ENCODE results near the gene ERFL. TPM values are rescaled to one million over a fixed set of nuclear protein-coding genes. Genes with fewer than 3 reads are reported as not detected.

Gene ERFL
- total RNA-seq, 2 donors from 2014 or later: 0.67 TPM

GRCh38 chr19:41898235-41898634 is 30.0 kb downstream of the ERFL start:
- ATAC-seq: no peak
- Mint-ChIP-seq H3K36me3 (peaks cover 22% of the 10 kb centered on the region), H3K27ac (peak overlapping the region; percentile 14 to 79), H3K27me3 (no peaks in the 10 kb centered on the region), H3K9me3 (no peaks in the 10 kb centered on the region), H3K4me3 (no peak overlapping the region), H3K4me1 (ENCODE audit: low read depth in 2 of 2) (peaks cover 29 to 38% of the 10 kb centered on the region in 2 donors)
- no peak for DNase-seq (ENCODE audit: low spot score)

- peak overlapping the region; percentile 14 to 79 for H3K27ac Mint-ChIP-seq
- H3K4me1 Mint-ChIP-seq (ENCODE audit: low read depth in 2 of 2): peaks cover 32 to 42% of the 10 kb centered on the region in 2 donors
- no peak for DNase-seq (ENCODE audit: low spot score)
- no peaks in the 10 kb centered on the region for H3K9me3 Mint-ChIP-seq
- H3K4me3 Mint-ChIP-seq: no peak overlapping the region
- H3K36me3 Mint-ChIP-seq: peaks cover 22% of the 10 kb centered on the region
- ATAC-seq: no peak
- no peaks in the 10 kb centered on the region for H3K27me3 Mint-ChIP-seq
Observed at GRCh38 chr19:41897820-41898219, 30.4 kb downstream of the ERFL start.

- Mint-ChIP-seq H3K4me3 (no peak overlapping the region), H3K27ac (peak overlapping the region; percentile 14 to 79), H3K9me3 (no peaks in the 10 kb centered on the region), H3K4me1 (ENCODE audit: low read depth in 2 of 2) (peaks cover 32 to 43% of the 10 kb centered on the region in 2 donors), H3K27me3 (no peaks in the 10 kb centered on the region), H3K36me3 (peaks cover 22% of the 10 kb centered on the region)
- no peak for DNase-seq (ENCODE audit: low spot score)
- no peak for ATAC-seq
Observed at GRCh38 chr19:41897181-41897580, 31.1 kb downstream of the ERFL start.

- Mint-ChIP-seq H3K4me1 (ENCODE audit: low read depth in 2 of 2) (peaks cover 36 to 46% of the 10 kb centered on the region in 2 donors), H3K9me3 (no peaks in the 10 kb centered on the region), H3K36me3 (peaks cover 22% of the 10 kb centered on the region), H3K4me3 (no peak overlapping the region), H3K27ac (peak overlapping the region; percentile 65 to 66), H3K27me3 (no peaks in the 10 kb centered on the region)
- no peak for DNase-seq (ENCODE audit: low spot score)
- ATAC-seq: no peak
Observed at GRCh38 chr19:41896581-41896942, 31.7 kb downstream of the ERFL start.

DNA sequence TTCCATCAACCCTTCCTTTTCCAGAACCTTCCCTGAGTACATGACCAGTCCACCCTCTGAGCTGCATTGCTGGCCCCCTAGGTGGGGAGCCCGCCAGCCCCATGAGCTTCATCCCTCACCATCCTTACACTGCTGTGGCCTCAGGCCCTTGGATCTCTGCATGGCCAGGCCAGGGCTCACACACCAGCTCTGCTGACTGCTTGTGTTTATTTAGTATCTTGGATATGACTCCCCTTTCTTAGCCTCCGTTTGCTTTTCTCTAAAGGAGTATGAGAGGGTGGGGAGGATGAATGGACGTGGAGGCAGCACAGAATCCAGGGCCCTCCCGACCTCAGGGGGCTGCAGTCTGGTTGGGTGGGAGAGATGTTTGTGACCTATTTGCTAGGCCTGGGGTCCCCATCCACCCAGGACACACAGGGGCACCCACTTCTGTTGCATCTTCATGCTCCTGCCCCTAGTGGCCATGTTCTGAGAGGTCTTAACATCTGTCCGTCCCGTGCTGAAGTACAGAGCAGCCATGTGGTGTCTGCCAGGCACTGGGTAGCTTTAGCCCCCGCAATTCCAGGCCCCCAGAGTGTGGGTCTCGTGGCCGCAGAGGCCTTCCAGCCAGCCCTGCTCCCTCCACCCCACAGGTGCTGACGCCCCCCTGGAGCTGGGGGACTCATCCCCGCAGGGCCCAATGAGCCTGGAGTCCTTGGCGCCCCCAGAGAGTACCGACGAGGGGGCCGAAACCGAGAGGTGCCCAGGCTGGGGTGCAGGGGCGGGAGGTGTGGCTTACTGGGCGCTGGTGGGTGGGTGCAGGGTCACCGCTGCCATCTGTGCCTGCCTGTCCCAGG is 32.3 kb downstream of the ERFL start:
- Mint-ChIP-seq H3K27ac (peak overlapping the region; percentile 65 to 66), H3K9me3 (no peaks in the 10 kb centered on the region), H3K4me3 (no peak overlapping the region), H3K27me3 (no peaks in the 10 kb centered on the region), H3K36me3 (peaks cover 22% of the 10 kb centered on the region), H3K4me1 (ENCODE audit: low read depth in 2 of 2) (peaks cover 39 to 49% of the 10 kb centered on the region in 2 donors)
- DNase-seq (ENCODE audit: low spot score) (no peak), ATAC-seq (peak in 1 of 2 donors; percentile 17)

DNA sequence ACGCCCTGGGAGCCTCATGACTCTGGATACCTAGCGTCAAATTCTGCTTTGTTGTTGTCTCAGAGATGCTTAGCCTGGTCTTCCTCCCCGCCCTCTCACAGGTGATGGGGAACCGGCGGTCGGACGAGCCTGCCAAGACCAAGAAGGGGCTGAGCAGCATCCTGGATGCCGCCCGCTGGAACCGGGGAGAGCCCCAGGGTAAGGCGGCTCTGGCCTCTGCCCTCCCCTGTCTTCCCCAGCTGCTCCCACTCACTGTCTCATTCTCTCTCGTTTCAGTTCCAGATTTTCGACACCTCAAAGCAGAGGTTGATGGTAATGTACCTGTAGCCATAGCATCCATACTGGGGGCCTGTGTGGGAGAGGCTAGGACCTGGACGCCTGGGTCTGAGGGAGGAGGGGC is 33.9 kb downstream of the ERFL start:
- H3K4me3 Mint-ChIP-seq: no peak overlapping the region
- H3K27ac Mint-ChIP-seq: peak overlapping the region; percentile 71 to 77
- ATAC-seq (no peak), DNase-seq (ENCODE audit: low spot score) (no peak)
- no peaks in the 10 kb centered on the region for H3K27me3 Mint-ChIP-seq
- peaks cover 47 to 58% of the 10 kb centered on the region in 2 donors for H3K4me1 Mint-ChIP-seq (ENCODE audit: low read depth in 2 of 2)
- no peaks in the 10 kb centered on the region for H3K9me3 Mint-ChIP-seq
- H3K36me3 Mint-ChIP-seq: peaks cover 27% of the 10 kb centered on the region

DNA sequence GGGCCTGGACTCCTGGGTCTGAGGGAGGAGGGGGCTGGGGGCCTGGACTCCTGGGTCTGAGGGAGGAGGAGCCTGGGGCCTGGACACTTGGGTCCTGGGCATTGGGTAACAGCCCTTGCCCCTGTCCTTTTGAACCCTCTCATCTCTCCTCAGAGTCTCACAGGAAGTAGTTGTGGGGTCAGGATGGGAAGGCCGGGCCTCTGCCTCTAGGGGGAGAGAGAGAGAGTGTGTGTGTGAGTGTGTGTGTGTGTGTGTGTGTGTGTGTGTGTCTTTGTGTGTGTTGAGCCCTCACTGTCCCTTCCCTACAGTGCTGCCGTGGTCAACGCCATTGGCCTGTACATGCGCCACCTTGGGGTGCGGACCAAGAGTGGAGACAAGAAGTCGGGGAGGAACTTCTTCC is 34.4 kb downstream of the ERFL start:
- Mint-ChIP-seq H3K27me3 (no peaks in the 10 kb centered on the region), H3K9me3 (no peaks in the 10 kb centered on the region), H3K4me3 (peak overlapping the region; percentile 47), H3K4me1 (ENCODE audit: low read depth in 2 of 2) (peaks cover 47 to 58% of the 10 kb centered on the region in 2 donors), H3K27ac (peak overlapping the region; percentile 71 to 77), H3K36me3 (peaks cover 23% of the 10 kb centered on the region)
- no peak for DNase-seq (ENCODE audit: low spot score)
- peak; percentile 63 to 65 for ATAC-seq

DNA sequence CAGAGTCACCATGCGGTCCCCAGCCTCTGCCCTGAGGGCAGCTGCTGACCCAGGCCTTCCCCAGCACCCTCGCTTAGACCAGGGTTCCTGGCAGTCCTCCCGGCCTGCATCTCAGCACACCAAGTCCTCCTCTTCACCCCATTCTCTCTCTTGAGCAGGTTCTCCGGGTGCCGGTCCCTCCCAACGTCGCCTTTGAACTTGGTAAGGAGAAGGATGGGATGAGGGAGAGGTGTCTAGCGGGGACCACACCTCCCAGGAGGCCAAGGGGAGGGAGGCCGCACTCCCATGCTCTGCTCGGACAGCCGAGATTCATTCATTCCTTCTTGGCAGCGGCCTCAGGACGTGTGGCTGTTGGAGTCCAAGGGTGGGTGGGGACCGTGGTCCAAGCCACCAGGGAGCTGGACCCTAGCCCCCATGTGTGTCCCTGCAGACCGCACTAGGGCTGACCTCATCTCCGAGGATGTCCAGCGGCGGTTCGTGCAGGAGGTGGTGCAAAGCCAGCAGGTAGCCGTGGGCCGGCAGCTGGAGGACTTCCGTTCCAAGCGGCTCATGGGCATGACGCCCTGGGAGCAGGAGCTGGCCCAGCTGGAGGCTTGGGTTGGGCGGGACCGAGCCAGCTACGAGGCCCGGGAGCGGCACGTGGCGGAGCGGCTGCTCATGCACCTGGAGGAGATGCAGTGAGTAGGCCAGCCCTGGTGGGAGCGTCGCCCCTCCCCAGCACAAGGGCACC is 35.9 kb downstream of the ERFL start:
- H3K36me3 Mint-ChIP-seq: peaks cover 18% of the 10 kb centered on the region

GRCh38 chr19:41890936-41891335 is 37.3 kb downstream of the ERFL start:
- Mint-ChIP-seq H3K9me3 (no peaks in the 10 kb centered on the region), H3K27me3 (no peaks in the 10 kb centered on the region), H3K4me1 (ENCODE audit: low read depth in 2 of 2) (peaks cover 58 to 67% of the 10 kb centered on the region in 2 donors), H3K36me3 (peaks cover 18% of the 10 kb centered on the region), H3K4me3 (no peak overlapping the region), H3K27ac (peak overlapping the region in 1 of 2 donors; percentile 83)
- ATAC-seq (no peak), DNase-seq (ENCODE audit: low spot score) (no peak)

More for the DNA sequence above, 35.9 kb downstream of the ERFL start:
- DNase-seq (ENCODE audit: low spot score) (no peak), ATAC-seq (no peak)
- Mint-ChIP-seq H3K4me3 (no peak overlapping the region), H3K27me3 (no peaks in the 10 kb centered on the region), H3K27ac (peak overlapping the region; percentile 73 to 83), H3K4me1 (ENCODE audit: low read depth in 2 of 2) (peaks cover 52 to 60% of the 10 kb centered on the region in 2 donors), H3K9me3 (no peaks in the 10 kb centered on the region)

- Mint-ChIP-seq H3K9me3 (no peaks in the 10 kb centered on the region), H3K27ac (peak overlapping the region; percentile 79 to 87), H3K36me3 (peaks cover 13% of the 10 kb centered on the region), H3K27me3 (no peaks in the 10 kb centered on the region), H3K4me1 (ENCODE audit: low read depth in 2 of 2) (peaks cover 59 to 70% of the 10 kb centered on the region in 2 donors), H3K4me3 (peak overlapping the region; percentile 97)
- peak; percentile 11 to 37 for ATAC-seq
- DNase-seq (ENCODE audit: low spot score): peak; percentile 69
Observed at GRCh38 chr19:41889896-41890295, 38.4 kb downstream of the ERFL start.

GRCh38 chr19:41888926-41889325 is 39.3 kb downstream of the ERFL start:
- peak overlapping the region; percentile 79 to 87 for H3K27ac Mint-ChIP-seq
- ATAC-seq: no peak
- no peaks in the 10 kb centered on the region for H3K9me3 Mint-ChIP-seq
- H3K4me3 Mint-ChIP-seq: peak overlapping the region; percentile 97
- no peaks in the 10 kb centered on the region for H3K27me3 Mint-ChIP-seq
- peaks cover 57 to 71% of the 10 kb centered on the region in 2 donors for H3K4me1 Mint-ChIP-seq (ENCODE audit: low read depth in 2 of 2)
- no peak for DNase-seq (ENCODE audit: low spot score)
- peaks cover 10% of the 10 kb centered on the region for H3K36me3 Mint-ChIP-seq

DNA sequence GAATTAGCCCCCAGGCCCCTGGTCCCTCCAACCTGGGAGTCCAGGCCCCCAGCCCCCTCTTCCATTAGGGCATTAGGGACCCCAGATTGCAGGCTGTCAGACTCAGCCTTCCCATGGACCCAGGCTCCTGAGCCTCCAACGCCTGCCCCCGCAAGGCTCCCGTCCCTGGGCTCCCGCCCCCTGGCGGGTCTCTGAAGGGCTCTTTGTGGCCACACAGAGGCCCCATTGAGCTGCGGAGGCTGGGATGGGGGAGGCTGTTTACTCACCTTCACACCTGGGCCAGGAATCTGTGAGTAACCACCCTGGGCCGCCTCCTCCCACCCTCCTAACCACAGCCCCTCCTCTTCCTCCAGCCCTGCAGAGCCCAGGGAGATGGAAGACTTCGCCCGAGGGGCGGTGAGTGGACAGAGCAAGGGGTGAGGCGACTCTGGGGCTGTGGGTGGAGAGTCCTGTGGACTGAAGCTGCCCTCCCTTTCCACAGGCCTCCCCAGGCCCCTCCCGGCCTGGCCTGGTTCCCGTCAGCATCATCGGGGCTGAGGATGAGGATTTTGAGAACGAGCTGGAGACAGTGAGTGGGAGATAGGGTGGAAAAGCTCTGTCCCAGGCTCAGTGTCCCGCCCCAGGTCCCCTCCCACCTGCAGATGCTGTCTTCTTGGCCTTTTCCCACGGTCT is 40.4 kb downstream of the ERFL start:
- ATAC-seq (peak; percentile 54 to 55), DNase-seq (ENCODE audit: low spot score) (peak; percentile 84)
- peak overlapping the region; percentile 79 to 87 for H3K27ac Mint-ChIP-seq
- no peaks in the 10 kb centered on the region for H3K27me3 Mint-ChIP-seq
- H3K36me3 Mint-ChIP-seq: peaks cover 6% of the 10 kb centered on the region
- H3K4me3 Mint-ChIP-seq: peak overlapping the region; percentile 97
- H3K4me1 Mint-ChIP-seq (ENCODE audit: low read depth in 2 of 2): peaks cover 58 to 70% of the 10 kb centered on the region in 2 donors
- no peaks in the 10 kb centered on the region for H3K9me3 Mint-ChIP-seq

- H3K36me3 Mint-ChIP-seq: peaks cover 14% of the 10 kb centered on the region
- peak overlapping the region; percentile 97 for H3K4me3 Mint-ChIP-seq
- peak overlapping the region; percentile 79 to 87 for H3K27ac Mint-ChIP-seq
- DNase-seq (ENCODE audit: low spot score) (peak; percentile 81), ATAC-seq (peak; percentile 63 to 64)
- peaks cover 65 to 77% of the 10 kb centered on the region in 2 donors for H3K4me1 Mint-ChIP-seq (ENCODE audit: low read depth in 2 of 2)
- H3K9me3 Mint-ChIP-seq: no peaks in the 10 kb centered on the region
- H3K27me3 Mint-ChIP-seq: no peaks in the 10 kb centered on the region
Observed at GRCh38 chr19:41886761-41887710, 41.2 kb downstream of the ERFL start.
